Epithelial cell of esophagus (primary cell): ENCODE data around the gene GPR62.

Source experiments
- DNase-seq: peaks from one replicate; pipeline ENCODE4 v3.0.0; 2010; ENCODE audit warnings: low read depth
- H3K4me3 ChIP-seq: 2 replicates; pipeline ENCODE4 v1.5.1; 2011; ENCODE audit warnings: mild to moderate bottlenecking, low read length, control low read depth
- CTCF ChIP-seq: IDR thresholded peaks from 2 replicates; pipeline ENCODE4 v1.5.1; 2011; ENCODE audit warnings: low read depth, mild to moderate bottlenecking, low read length, control low read depth, inconsistent platforms; ENCODE audit not compliant: insufficient read depth; ENCODE audit errors: missing control alignments

Gene GPR62

GRCh38 chr3:51982352-51982837 is 27.2 kb downstream of the GPR62 start:
- peak overlapping the region; percentile 65 for H3K4me3 ChIP-seq
- TF ChIP-seq CTCF, result peak; percentile 59
- DNase-seq, result peak; percentile 36

- peak; percentile 91 for DNase-seq
- peak within 1 kb of the TSS; percentile 65 for H3K4me3 ChIP-seq
- no peak for TF ChIP-seq CTCF
Measured at GRCh38 chr3:51982838-51983577, 27.8 kb downstream of the GPR62 start, which contains the start of gene ACY1. TSS of gene ACY1 (plus strand) at chr3:51983535. CDS start at chr3:51984065, 530 bp downstream.

- no peak for TF ChIP-seq CTCF
- peak overlapping the region; percentile 65 for H3K4me3 ChIP-seq
- DNase-seq, result no peak
Measured at GRCh38 chr3:51983578-51984268, 28.5 kb downstream of the GPR62 start.

- no peak for DNase-seq
- H3K4me3 ChIP-seq, result peak overlapping the region; percentile 65
- TF ChIP-seq CTCF, result no peak
Measured at GRCh38 chr3:51984269-51984647, 29.1 kb downstream of the GPR62 start.

- H3K4me3 ChIP-seq, result no peak overlapping the region
- no peak for DNase-seq
- TF ChIP-seq CTCF, result no peak
Measured at GRCh38 chr3:51985063-51985462, 29.9 kb downstream of the GPR62 start.

GRCh38 chr3:51986010-51986947 is 31.1 kb downstream of the GPR62 start:
- no peak for DNase-seq
- no peak overlapping the region for H3K4me3 ChIP-seq
- no peak for TF ChIP-seq CTCF
